Testis (tissue), 2 donors: ENCODE data around the gene CYP2J2.
A peak's percentile ranks its signal among the peaks of the same experiment; 100 is the strongest.

Experiments used
- CTCF ChIP-seq, 3 experiments: fragments of 450-650 bp in 2 of 3; fragments of 200-600 bp in 1 of 3; sonication (generic) in 1 of 3; IDR thresholded peaks; one replicate each; pipeline ENCODE4 v1.5.1; 2016 to 2019; ENCODE audit warnings: antibody characterized with exemption in 3 of 3, mild to moderate bottlenecking in 2 of 3, moderate library complexity in 1 of 3
- POLR2A ChIP-seq: fragments of 450-650 bp; IDR thresholded peaks from one replicate; pipeline ENCODE4 v1.6.1; 2017; ENCODE audit warnings: antibody characterized with exemption, mild to moderate bottlenecking, moderate library complexity

GRCh38 chr1:59947047-59947938, 20.7 kb upstream of the CYP2J2 start:
- peak; percentile 56 to 88 (median 73) for TF ChIP-seq CTCF (IDR thresholded peaks at IDR 0.05)
- TF ChIP-seq POLR2A = no peak
